ENCODE data around the gene RPS2.

DNA sequence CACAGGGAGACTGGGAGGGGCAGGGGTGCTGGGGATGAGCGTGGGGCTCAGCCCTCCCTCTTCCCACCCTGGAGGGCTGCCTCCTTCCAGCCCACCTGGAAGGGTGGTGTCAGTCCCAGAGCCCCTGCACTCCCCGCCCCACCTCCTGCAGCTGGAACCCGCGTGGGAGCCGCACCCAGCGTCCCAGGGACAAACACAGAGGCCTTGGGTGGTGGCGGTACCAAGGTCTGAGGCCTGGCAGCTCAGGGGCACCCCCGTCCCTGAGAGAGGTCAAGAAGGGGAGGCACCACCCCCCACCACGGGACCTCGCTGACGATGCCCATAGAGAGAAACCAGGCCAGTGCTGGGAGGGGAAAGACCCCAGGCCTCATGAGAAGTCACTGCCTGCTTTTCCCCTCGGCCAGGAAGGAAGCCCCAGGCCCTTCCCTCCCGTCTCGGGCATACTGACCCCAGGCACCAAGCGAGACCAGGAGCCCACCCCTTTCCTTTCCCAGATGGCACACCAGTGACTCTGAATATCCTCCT is 50.5 kb downstream of the RPS2 start:
- TF ChIP-seq POLR2AphosphoS5 (IDR thresholded peaks at IDR 0.05; ENCODE audit: low read depth, low read length): no peak
- TF ChIP-seq FOXP2 (optimal IDR thresholded peaks at IDR 0.05; ENCODE audit: borderline replicate concordance, extremely low read depth, extremely low read length, insufficient read depth): no peak
- TF ChIP-seq TAF1 (IDR thresholded peaks at IDR 0.05; ENCODE audit: borderline replicate concordance, insufficient read depth, low read length): no peak
- TF ChIP-seq SIN3A (IDR thresholded peaks at IDR 0.05; ENCODE audit: borderline replicate concordance, insufficient read depth, low read length): no peak

All from PFSK-1 (cell line).